Sigmoid colon (tissue), 7 donors: ENCODE results near the gene RPS6KA2. TPM values are rescaled to one million over a fixed set of nuclear protein-coding genes. Genes with fewer than 3 reads are reported as not detected.

Experiments
- DNase-seq: peaks from one replicate; pipeline ENCODE4 v3.0.0-alpha.2; 2019
- H3K27ac ChIP-seq, 4 donors: fragments of 200-600 bp; sonication (generic); one replicate each; pipeline ENCODE4 v1.5.1; 2016 to 2019; ENCODE audit warnings: mild to moderate bottlenecking in 1 of 4
- H3K27me3 ChIP-seq, 3 donors: fragments of 200-600 bp; sonication (generic); one replicate each; pipeline ENCODE4 v1.5.1; 2019; ENCODE audit warnings: mild to moderate bottlenecking in 1 of 3
- H3K36me3 ChIP-seq, 4 donors: fragments of 200-600 bp; sonication (generic); one replicate each; pipeline ENCODE4 v1.5.1; 2016 to 2019
- H3K4me1 ChIP-seq, 4 donors: fragments of 200-600 bp; sonication (generic); one replicate each; pipeline ENCODE4 v1.5.1; 2017 to 2019
- H3K4me3 ChIP-seq, 4 donors: fragments of 200-600 bp; sonication (generic); one replicate each; pipeline ENCODE4 v1.5.1; 2017 to 2019; ENCODE audit warnings: mild to moderate bottlenecking in 2 of 4, moderate library complexity in 1 of 4
- H3K9me3 ChIP-seq, 4 donors: fragments of 200-600 bp in 3 of 4; sonication (generic) in 3 of 4; one replicate each; pipeline versions ENCODE4 v1.5.1 to v1.6.1; 2013 to 2019
- EP300 ChIP-seq, 4 donors: sonication (generic); formaldehyde crosslinking; IDR thresholded peaks; one replicate each; pipeline ENCODE4 v1.6.1; 2017; ENCODE audit warnings: antibody characterized with exemption in 4 of 4
- POLR2A ChIP-seq, 2 donors: fragments of 450-650 bp; IDR thresholded peaks; one replicate each; pipeline ENCODE4 v1.6.1; 2016; ENCODE audit warnings: antibody characterized with exemption in 2 of 2, mild to moderate bottlenecking in 2 of 2, moderate library complexity in 2 of 2
- POLR2AphosphoS5 ChIP-seq, 4 donors: sonication (generic); formaldehyde crosslinking; IDR thresholded peaks; one replicate each; pipeline ENCODE4 v1.6.1; 2017; ENCODE audit warnings: antibody characterized with exemption in 4 of 4
- WGBS, 2 donors: extraction: QIAGEN DNeasy Blood & Tissue Kit; methylation state at CpG; one replicate each; pipeline ENCODE4 v1.1.7; 2013; 5-methylcytosine and 5-hydroxymethylcytosine counted together
- intact Hi-C: fragments of 100-400 bp; cut with DNase I; formaldehyde crosslinking; loops from one replicate; pipeline ENCODE4 v1.15.1; 2023
- polyA plus RNA-seq, 3 donors: library from polyadenylated mRNA; stranded (reverse); fragments of 200-250 nt; gene quantifications; one replicate each; pipeline ENCODE4 v1.2.3, GENCODE V29; 2013
- total RNA-seq, 4 donors: library from RNA; depleted of rRNA; stranded (reverse); fragments of >200 nt; gene quantifications; one replicate each; pipeline ENCODE4 v1.1.0, GENCODE V29; 2016
- TF ChIP-seq, protein P1 (sequence below), 4 experiments: fragments of 450-650 bp in 3 of 4; fragments of 200-600 bp in 1 of 4; IDR thresholded peaks; one replicate each; pipeline ENCODE4 v1.5.1; 2016 to 2019; ENCODE audit warnings: antibody characterized with exemption in 4 of 4, mild to moderate bottlenecking in 3 of 4, moderate library complexity in 2 of 4
- donor health status: healthy with polysubstance abuse.
- donor health status: Bipolar disorder and iron deficiency.
- donor health status: healthy.

RPS6KA2 gene
- total and polyA plus RNA-seq, 7 donors: 6.5 to 44.7 (median 27.8) TPM

DNA sequence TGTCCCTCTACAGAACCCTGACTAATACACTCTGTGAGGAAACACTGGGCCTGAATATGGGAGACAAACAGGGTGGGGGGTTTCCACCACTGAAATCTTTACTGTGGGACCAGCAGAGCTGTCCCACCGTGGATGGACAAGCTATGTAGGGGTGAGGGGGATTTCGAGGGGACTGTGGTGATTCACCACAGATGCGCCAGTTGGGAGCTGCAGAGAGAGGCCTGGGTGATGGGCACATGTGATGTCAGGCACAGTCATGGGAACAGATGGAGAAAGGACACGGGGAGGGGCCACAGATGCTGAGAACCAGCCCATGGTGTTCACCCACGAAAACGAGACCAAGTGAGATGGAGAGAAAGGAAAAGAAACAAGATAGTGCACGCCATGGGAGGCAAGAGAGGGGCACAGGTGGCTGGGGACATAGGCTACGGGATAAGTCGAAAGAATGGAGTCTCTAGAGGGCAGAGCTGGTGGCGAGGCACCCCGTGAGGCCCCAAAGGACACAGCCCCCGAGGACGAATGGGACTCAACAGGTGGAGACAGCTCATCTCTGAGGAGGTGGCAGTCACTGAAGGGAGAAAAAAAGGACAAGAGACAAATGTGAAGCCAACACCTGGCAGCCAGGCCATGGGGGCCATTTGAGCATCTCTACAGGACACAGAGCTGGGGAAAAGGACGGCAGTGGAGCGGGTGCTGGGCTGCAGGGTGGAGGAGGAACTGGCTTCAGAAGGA is 30.1 kb downstream of the RPS6KA2 start:
- no peaks in the 10 kb centered on the region for H3K27me3 ChIP-seq
- WGBS, 2 donors: 90 to 95% methylated on average over 15 of the region's 15 CpGs
- H3K36me3 ChIP-seq: no peaks in the 10 kb centered on the region
- peak overlapping the region in 2 of 4 donors; percentile 60 to 83 for H3K27ac ChIP-seq
- peaks cover 0 to 45% (median 33%) of the 10 kb centered on the region in 4 donors for H3K4me1 ChIP-seq
- no peak overlapping the region for H3K4me3 ChIP-seq
- TF ChIP-seq POLR2AphosphoS5 (IDR thresholded peaks at IDR 0.05) (no peak), EP300 (IDR thresholded peaks at IDR 0.05) (no peak), POLR2A (IDR thresholded peaks at IDR 0.05) (no peak)
- TF ChIP-seq, protein P1, sequence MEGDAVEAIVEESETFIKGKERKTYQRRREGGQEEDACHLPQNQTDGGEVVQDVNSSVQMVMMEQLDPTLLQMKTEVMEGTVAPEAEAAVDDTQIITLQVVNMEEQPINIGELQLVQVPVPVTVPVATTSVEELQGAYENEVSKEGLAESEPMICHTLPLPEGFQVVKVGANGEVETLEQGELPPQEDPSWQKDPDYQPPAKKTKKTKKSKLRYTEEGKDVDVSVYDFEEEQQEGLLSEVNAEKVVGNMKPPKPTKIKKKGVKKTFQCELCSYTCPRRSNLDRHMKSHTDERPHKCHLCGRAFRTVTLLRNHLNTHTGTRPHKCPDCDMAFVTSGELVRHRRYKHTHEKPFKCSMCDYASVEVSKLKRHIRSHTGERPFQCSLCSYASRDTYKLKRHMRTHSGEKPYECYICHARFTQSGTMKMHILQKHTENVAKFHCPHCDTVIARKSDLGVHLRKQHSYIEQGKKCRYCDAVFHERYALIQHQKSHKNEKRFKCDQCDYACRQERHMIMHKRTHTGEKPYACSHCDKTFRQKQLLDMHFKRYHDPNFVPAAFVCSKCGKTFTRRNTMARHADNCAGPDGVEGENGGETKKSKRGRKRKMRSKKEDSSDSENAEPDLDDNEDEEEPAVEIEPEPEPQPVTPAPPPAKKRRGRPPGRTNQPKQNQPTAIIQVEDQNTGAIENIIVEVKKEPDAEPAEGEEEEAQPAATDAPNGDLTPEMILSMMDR (IDR thresholded peaks at IDR 0.05): no peak
- no peak for DNase-seq
- no peaks in the 10 kb centered on the region for H3K9me3 ChIP-seq
- intact Hi-C loops: loop anchor here (5.0 kb wide), 1 partner anchor 40 kb away; no protein-coding TSS in a partner anchor

DNA sequence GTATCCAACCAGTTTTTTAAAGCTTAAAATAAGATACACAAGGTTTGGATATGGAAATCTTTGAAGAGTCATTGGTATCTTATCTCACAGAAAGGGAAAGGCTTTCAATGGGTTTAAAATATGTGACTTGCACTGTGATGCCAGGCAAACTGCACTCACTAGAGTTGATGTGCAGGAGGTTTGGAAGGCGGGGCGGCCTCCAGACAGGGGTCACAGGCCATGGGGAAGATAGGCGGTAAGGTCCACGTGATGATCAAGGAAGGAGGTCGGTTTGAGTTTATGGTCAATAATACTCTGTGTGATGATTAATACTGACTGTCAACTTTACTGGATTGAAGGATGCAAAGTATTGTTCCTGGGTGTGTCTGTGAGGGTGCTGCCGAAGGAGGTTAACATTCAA is 31.1 kb downstream of the RPS6KA2 start:
- no peaks in the 10 kb centered on the region for H3K36me3 ChIP-seq
- intact Hi-C loops: loop anchor here (5.0 kb wide), 1 partner anchor 39 kb away; no protein-coding TSS in a partner anchor
- no peaks in the 10 kb centered on the region for H3K9me3 ChIP-seq
- TF ChIP-seq EP300 (IDR thresholded peaks at IDR 0.05): no peak
- TF ChIP-seq, protein P1 (IDR thresholded peaks at IDR 0.05): no peak
- TF ChIP-seq POLR2AphosphoS5 (IDR thresholded peaks at IDR 0.05): no peak
- TF ChIP-seq POLR2A (IDR thresholded peaks at IDR 0.05): no peak
- H3K27me3 ChIP-seq: no peaks in the 10 kb centered on the region
- no peak overlapping the region for H3K4me3 ChIP-seq
- no peak for DNase-seq
- H3K27ac ChIP-seq: peak overlapping the region in 3 of 4 donors; percentile 49 to 83 (median 61)
- peaks cover 0 to 51% (median 33%) of the 10 kb centered on the region in 4 donors for H3K4me1 ChIP-seq
- WGBS, 2 donors: 46 to 75% methylated on average over 6 of the region's 6 CpGs

DNA sequence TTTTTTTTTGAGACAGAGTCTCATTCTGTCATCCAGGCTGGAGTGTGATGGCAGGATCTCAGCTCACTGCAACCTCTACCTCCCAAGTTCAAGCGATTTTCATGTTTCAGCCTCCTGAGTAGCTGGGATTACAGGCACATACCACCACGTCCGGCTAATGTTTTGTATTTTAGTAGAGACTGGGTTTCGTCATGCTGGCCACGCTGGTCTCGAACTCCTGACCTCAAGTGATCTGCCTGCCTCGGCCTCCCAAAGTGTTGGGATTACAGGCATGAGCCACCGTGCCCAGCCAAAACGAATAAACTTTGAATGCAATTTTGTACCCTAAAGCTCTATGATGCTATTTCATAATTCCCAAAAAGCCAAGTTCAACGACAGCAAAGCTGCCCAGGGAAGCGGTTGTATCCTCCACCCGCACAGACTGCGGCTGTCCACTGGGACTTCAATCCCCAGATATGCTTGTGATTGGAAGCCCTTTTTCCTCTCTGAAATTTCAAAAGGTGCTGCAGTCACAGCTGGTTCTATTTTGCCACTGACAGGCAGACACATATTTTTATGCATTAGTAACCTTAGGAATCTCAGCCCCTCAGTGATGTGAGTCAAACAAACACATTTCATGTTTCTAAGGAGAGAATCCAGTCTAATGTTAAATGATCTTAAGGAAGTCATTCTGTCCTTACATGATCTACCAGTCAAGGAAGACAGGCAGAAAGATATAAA is 31.8 kb downstream of the RPS6KA2 start:
- H3K36me3 ChIP-seq: no peaks in the 10 kb centered on the region
- no peaks in the 10 kb centered on the region for H3K27me3 ChIP-seq
- H3K4me1 ChIP-seq: peaks cover 0 to 54% (median 35%) of the 10 kb centered on the region in 4 donors
- TF ChIP-seq POLR2A (IDR thresholded peaks at IDR 0.05): no peak
- TF ChIP-seq POLR2AphosphoS5 (IDR thresholded peaks at IDR 0.05): peak in 1 of 4 donors; percentile 8
- DNase-seq: no peak
- no peaks in the 10 kb centered on the region for H3K9me3 ChIP-seq
- WGBS, 2 donors: 90 to 91% methylated on average over 13 of the region's 13 CpGs
- H3K27ac ChIP-seq: peak overlapping the region in 3 of 4 donors; percentile 49 to 83 (median 61)
- H3K4me3 ChIP-seq: no peak overlapping the region
- intact Hi-C loops: loop anchor here (5.0 kb wide), 1 partner anchor 38 kb away; no protein-coding TSS in a partner anchor

DNA sequence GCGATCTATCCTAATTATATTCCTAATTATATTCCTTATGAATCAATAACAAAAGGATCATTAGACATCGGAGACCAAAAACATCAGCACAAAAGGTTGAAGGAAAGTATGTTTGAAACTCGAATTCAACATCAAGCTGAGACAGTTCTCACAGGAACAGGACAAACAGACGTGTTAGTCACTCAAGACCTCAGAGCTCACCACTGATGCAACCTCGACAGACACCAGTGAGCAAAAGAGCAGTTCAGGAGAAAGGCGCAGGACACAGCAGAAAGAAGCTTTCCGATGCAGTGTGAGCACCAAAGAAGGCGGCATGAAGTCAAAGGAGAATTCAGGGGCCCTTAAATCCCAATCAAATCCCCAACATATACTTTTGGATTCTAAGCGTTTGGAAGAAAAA is 34.2 kb downstream of the RPS6KA2 start:
- no peak for DNase-seq
- Histone ChIP-seq H3K27ac (no peak overlapping the region), H3K36me3 (no peaks in the 10 kb centered on the region), H3K9me3 (no peaks in the 10 kb centered on the region), H3K4me1 (peaks cover 0 to 64% (median 30%) of the 10 kb centered on the region in 4 donors), H3K4me3 (no peak overlapping the region), H3K27me3 (no peaks in the 10 kb centered on the region)
- WGBS, 2 donors: 91% methylated on average over 9 of the region's 9 CpGs
- intact Hi-C loops: no loop called here
- TF ChIP-seq, protein P1 (IDR thresholded peaks at IDR 0.05): no peak

DNA sequence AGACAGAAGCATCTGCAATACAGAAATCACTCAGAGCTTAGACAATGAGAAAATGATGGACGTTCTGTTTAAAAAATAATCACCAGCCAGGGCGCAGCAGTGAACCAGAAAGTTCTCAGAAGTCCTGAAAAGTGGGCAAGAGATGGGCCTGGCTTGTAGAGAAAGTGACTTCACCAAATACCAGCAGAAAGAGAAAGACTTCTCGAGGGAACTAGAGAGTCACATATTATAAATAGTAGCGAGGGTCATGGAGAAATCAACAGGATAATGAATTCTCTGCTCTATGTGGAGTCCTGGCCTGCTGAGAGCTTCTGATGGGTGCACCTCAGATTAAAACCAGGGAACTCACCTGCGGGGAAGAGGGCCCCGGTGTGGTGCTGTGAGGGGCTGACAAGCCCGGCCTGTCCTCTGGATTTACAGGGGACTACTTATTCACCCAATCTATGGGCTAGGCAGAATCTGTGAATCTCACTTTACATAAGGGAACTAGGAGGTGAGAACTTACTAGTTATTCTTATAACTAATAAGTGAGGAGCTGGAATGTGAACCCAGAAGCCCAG is 35.0 kb downstream of the RPS6KA2 start:
- peak overlapping the region in 1 of 4 donors; percentile 8 for H3K27ac ChIP-seq
- no peak for DNase-seq
- H3K4me3 ChIP-seq: no peak overlapping the region
- TF ChIP-seq EP300 (IDR thresholded peaks at IDR 0.05): no peak
- TF ChIP-seq, protein P1 (IDR thresholded peaks at IDR 0.05): no peak
- no peak for TF ChIP-seq POLR2A (IDR thresholded peaks at IDR 0.05)
- TF ChIP-seq POLR2AphosphoS5 (IDR thresholded peaks at IDR 0.05): no peak
- H3K9me3 ChIP-seq: no peaks in the 10 kb centered on the region
- H3K27me3 ChIP-seq: no peaks in the 10 kb centered on the region
- H3K36me3 ChIP-seq: no peaks in the 10 kb centered on the region
- 92 to 96% methylated on average over 7 of the region's 7 CpGs for WGBS, 2 donors
- intact Hi-C loops: no loop called here
- peaks cover 0 to 61% (median 23%) of the 10 kb centered on the region in 4 donors for H3K4me1 ChIP-seq
